Suprapubic skin (tissue), 3 donors: ENCODE measurements around the gene ETV6.

Experiments used
- CTCF ChIP-seq, 2 donors: fragments of 200-600 bp in 1 of 2; fragments of 450-650 bp in 1 of 2; sonication (generic) in 1 of 2; IDR thresholded peaks; one replicate each; pipeline ENCODE4 v1.5.1; 2016 to 2019; ENCODE audit warnings: antibody characterized with exemption in 2 of 2, mild to moderate bottlenecking in 1 of 2, moderate library complexity in 1 of 2
- EP300 ChIP-seq: sonication (generic); formaldehyde crosslinking; IDR thresholded peaks from one replicate; pipeline ENCODE4 v1.6.1; 2017; ENCODE audit warnings: antibody characterized with exemption
- POLR2A ChIP-seq, 2 donors: fragments of 450-650 bp; IDR thresholded peaks; one replicate each; pipeline ENCODE4 v1.6.1; 2017; ENCODE audit warnings: antibody characterized with exemption in 2 of 2, mild to moderate bottlenecking in 2 of 2, moderate library complexity in 2 of 2

GRCh38 chr12:11609045-11609444 is 40.4 kb upstream of the ETV6 start:
- TF ChIP-seq CTCF (IDR thresholded peaks at IDR 0.05) (no peak), EP300 (no peak), POLR2A (IDR thresholded peaks at IDR 0.05) (no peak)
